ENCODE measurements around the gene MYRFL.

DNA sequence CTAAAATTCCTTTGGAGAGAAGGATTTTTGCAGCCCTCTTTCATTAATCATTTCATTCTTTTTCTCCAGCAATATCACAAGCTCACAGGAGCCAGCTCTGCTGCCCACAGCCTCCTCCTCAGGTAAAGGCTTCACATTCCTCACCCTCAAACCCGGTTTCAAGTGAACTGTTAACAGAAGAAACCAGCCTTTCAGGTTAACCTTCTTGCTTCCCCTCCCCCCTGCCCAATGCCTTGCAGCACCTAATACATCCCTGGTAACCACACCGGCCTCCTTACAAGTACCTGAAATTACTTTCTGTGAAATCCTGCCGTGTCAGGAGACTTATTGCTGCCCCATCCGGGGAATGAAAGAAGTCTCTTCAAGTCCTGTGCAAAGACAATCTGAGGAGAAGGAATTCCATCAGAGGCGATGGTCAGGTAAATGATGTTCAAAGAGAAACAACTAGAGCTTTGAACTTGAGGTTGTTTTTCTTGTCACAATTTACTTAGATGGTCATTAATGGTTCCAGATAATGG lies 111.2 kb downstream of the MYRFL start:
- TF ChIP-seq, protein P1, sequence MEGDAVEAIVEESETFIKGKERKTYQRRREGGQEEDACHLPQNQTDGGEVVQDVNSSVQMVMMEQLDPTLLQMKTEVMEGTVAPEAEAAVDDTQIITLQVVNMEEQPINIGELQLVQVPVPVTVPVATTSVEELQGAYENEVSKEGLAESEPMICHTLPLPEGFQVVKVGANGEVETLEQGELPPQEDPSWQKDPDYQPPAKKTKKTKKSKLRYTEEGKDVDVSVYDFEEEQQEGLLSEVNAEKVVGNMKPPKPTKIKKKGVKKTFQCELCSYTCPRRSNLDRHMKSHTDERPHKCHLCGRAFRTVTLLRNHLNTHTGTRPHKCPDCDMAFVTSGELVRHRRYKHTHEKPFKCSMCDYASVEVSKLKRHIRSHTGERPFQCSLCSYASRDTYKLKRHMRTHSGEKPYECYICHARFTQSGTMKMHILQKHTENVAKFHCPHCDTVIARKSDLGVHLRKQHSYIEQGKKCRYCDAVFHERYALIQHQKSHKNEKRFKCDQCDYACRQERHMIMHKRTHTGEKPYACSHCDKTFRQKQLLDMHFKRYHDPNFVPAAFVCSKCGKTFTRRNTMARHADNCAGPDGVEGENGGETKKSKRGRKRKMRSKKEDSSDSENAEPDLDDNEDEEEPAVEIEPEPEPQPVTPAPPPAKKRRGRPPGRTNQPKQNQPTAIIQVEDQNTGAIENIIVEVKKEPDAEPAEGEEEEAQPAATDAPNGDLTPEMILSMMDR (IDR thresholded peaks at IDR 0.05; ENCODE audit: borderline replicate concordance, extremely low read depth, low read length, poor library complexity, severe bottlenecking) = no peak
- no peak for TF ChIP-seq EZH2 (IDR thresholded peaks at IDR 0.05; ENCODE audit: borderline replicate concordance, low read depth, low read length, severe bottlenecking)

All from DND-41 (cell line).